B cell (primary cell): Measurements from ENCODE around the gene ATP5ME. TPM values are rescaled to one million over a fixed set of nuclear protein-coding genes. Genes with fewer than 3 reads are reported as not detected.
"Not testable (repeated sequence)": the region's sequence is repeated elsewhere in the genome, so short reads cannot be mapped to it uniquely, and the experiment has no call there.

Experiments used
- ATAC-seq: fragments of 200-7000 bp; cut with Tn5 transposase; one replicate; pipeline ENCODE4 v1.10.0; 2021; ENCODE audit warnings: low read depth, mild to moderate bottlenecking, moderate number of reproducible peaks, moderate library complexity
- CTCF ChIA-PET: fragments of 350-600 bp; sonication (Branson Sonifier 250); formaldehyde crosslinking; loops from one replicate; lab custom pipeline; 2021; ENCODE audit warnings: antibody characterized with exemption, inconsistent platforms; lab: Charles Lee
- POLR2A ChIA-PET: fragments of 350-600 bp; sonication (Branson Sonifier 250); formaldehyde crosslinking; loops from one replicate; lab custom pipeline; 2021; ENCODE audit warnings: antibody characterized with exemption; lab: Charles Lee
- DNase-seq: peaks from one replicate; pipeline ENCODE4 v3.0.0; 2013
- H2AFZ ChIP-seq: 2 replicates; pipeline ENCODE4 v1.6.1; 2012; ENCODE audit warnings: mild to moderate bottlenecking, low read depth, low read length; ENCODE audit not compliant: insufficient read depth, poor library complexity, severe bottlenecking
- H3K27ac ChIP-seq, 2 donors: 1 replicate in 1 of 2; 2 replicates in 1 of 2; pipeline ENCODE4 v1.5.1; 2012 to 2013; ENCODE audit warnings: low read length in 2 of 2, mild to moderate bottlenecking in 2 of 2, moderate library complexity in 1 of 2
- H3K27me3 ChIP-seq, 4 experiments: fragments of 200-600 bp in 1 of 4; sonication (generic) in 1 of 4; replicated peaks in 1 of 4; 1 replicate in 2 of 4; 2 replicates in 2 of 4; pipeline versions ENCODE4 v1.6.1 to v1.7.0; 2013 to 2016; ENCODE audit warnings: low read length in 3 of 4, mild to moderate bottlenecking in 2 of 4, mixed read lengths in 1 of 4, moderate library complexity in 1 of 4; ENCODE audit not compliant: insufficient read depth in 4 of 4, control insufficient read depth in 3 of 4; ENCODE audit errors: control extremely low read depth in 1 of 4
- H3K36me3 ChIP-seq, 2 experiments: replicated peaks in 1 of 2; 1 replicate in 1 of 2; 2 replicates in 1 of 2; pipeline versions ENCODE4 v1.6.1 to v1.7.1; 2013; ENCODE audit warnings: low read length in 1 of 2; ENCODE audit not compliant: insufficient read depth in 2 of 2, control insufficient read depth in 1 of 2; ENCODE audit errors: control extremely low read depth in 1 of 2, extremely low read depth in 1 of 2
- H3K4me1 ChIP-seq, 2 donors: fragments of 200-600 bp in 1 of 2; sonication (generic) in 1 of 2; 1 replicate in 1 of 2; 2 replicates in 1 of 2; pipeline versions ENCODE4 v1.5.1 to v1.6.1; 2013 to 2017; ENCODE audit warnings: low read length in 2 of 2; ENCODE audit not compliant: control insufficient read depth in 2 of 2, insufficient read depth in 2 of 2
- H3K4me2 ChIP-seq: replicated peaks from 2 replicates; pipeline ENCODE3; 2012; ENCODE audit warnings: mild to moderate bottlenecking, low read depth, low read length; ENCODE audit not compliant: poor library complexity, severe bottlenecking
- H3K4me3 ChIP-seq, 5 experiments: fragments of 200-600 bp in 1 of 5; sonication (generic) in 1 of 5; 1 replicate in 3 of 5; 2 replicates in 2 of 5; pipeline versions ENCODE4 v1.5.1 to v1.7.0; 2011 to 2016; ENCODE audit warnings: low read length in 4 of 5, mild to moderate bottlenecking in 4 of 5, low read depth in 2 of 5, control low read depth in 1 of 5, moderate library complexity in 1 of 5; ENCODE audit not compliant: insufficient read depth in 1 of 5; ENCODE audit errors: control extremely low read depth in 1 of 5, extremely low read depth in 1 of 5
- H3K79me2 ChIP-seq: fragments of 200-600 bp; sonication (generic); one replicate; pipeline ENCODE4 v1.6.0; 2016; ENCODE audit warnings: low read length; ENCODE audit not compliant: control insufficient read depth, insufficient read depth
- H3K9ac ChIP-seq: fragments of 200-600 bp; sonication (generic); 2 replicates; pipeline ENCODE4 v1.6.1; 2017; ENCODE audit warnings: mild to moderate bottlenecking, low read length, moderate library complexity
- H3K9me3 ChIP-seq, 3 donors: one replicate each; pipeline versions ENCODE4 v1.6.1 to v1.7.1; 2013; ENCODE audit warnings: low read length in 2 of 3; ENCODE audit not compliant: control insufficient read depth in 2 of 3, insufficient read depth in 1 of 3; ENCODE audit errors: control extremely low read depth in 1 of 3
- H4K20me1 ChIP-seq: 2 replicates; pipeline ENCODE4 v1.6.0; 2012; ENCODE audit warnings: mild to moderate bottlenecking, low read length; ENCODE audit not compliant: insufficient read depth, control insufficient read depth, poor library complexity, severe bottlenecking
- H3K27ac Mint-ChIP-seq: one replicate; pipeline ENCODE4 v1.8.0; 2021; ENCODE audit warnings: mixed read lengths
- H3K27me3 Mint-ChIP-seq: one replicate; pipeline ENCODE4 v1.8.0; 2021; ENCODE audit warnings: mixed read lengths
- H3K4me1 Mint-ChIP-seq: one replicate; pipeline ENCODE4 v1.8.0; 2021; ENCODE audit warnings: mixed read lengths
- H3K4me3 Mint-ChIP-seq: one replicate; pipeline ENCODE4 v1.8.0; 2021; ENCODE audit warnings: mixed read lengths
- H3K9me3 Mint-ChIP-seq: one replicate; pipeline ENCODE4 v1.8.0; 2022; ENCODE audit warnings: mixed read lengths; ENCODE audit not compliant: insufficient read depth
- CTCF ChIP-seq: fragments of 200-600 bp; IDR thresholded peaks from one replicate; pipeline ENCODE4 v1.8.0; 2022; ENCODE audit warnings: antibody characterized with exemption, mild to moderate bottlenecking
- EZH2 ChIP-seq: IDR thresholded peaks from 2 replicates; pipeline ENCODE4 v1.6.1; 2012; ENCODE audit warnings: borderline replicate concordance, low read depth, mild to moderate bottlenecking, moderate library complexity, low read length; ENCODE audit not compliant: insufficient read depth, poor library complexity, severe bottlenecking
- WGBS: methylation state at CpG from one replicate; pipeline ENCODE4 v1.1.5; 2013; ENCODE audit warnings: missing lambda C conversion rate; ENCODE audit not compliant: insufficient coverage; 5-methylcytosine and 5-hydroxymethylcytosine counted together
- intact Hi-C: fragments of 100-400 bp; cut with micrococcal nuclease; formaldehyde crosslinking; loops from one replicate; pipeline ENCODE4 v1.10.0; 2022
- polyA plus RNA-seq: library from polyadenylated mRNA; depleted of rRNA; stranded (reverse); fragments of >200 nt; gene quantifications from 2 replicates; pipeline ENCODE4 v1.2.3, GENCODE V29; 2012
- total RNA-seq, 2 donors: library from RNA; stranded (reverse); fragments of 120-200 nt in 1 of 2; gene quantifications; 1 replicate in 1 of 2; 2 replicates in 1 of 2; pipeline versions ENCODE4 v1.2.3 to v1.2.4, GENCODE V29; 2013 to 2022

ATP5ME gene
- total and polyA plus RNA-seq, 2 donors (not counting 1 experiment from before 2014, with no cell fraction given): 129 to 153 TPM

- Mint-ChIP-seq H3K4me3 (peak overlapping the region; percentile 77), H3K4me1 (peaks cover 22% of the 10 kb centered on the region), H3K27ac (peak overlapping the region; percentile 80), H3K9me3 (no peaks in the 10 kb centered on the region), H3K27me3 (no peaks in the 10 kb centered on the region)
- Histone ChIP-seq H3K27ac (peak overlapping the region; percentile 68 to 73), H3K9me3 (no peaks in the 10 kb centered on the region), H3K4me3 (peak overlapping the region in 1 of 5 experiments; percentile 48), H3K9ac (no peak overlapping the region), H3K36me3 (no peaks in the 10 kb centered on the region), H3K79me2 (peaks cover 3% of the 10 kb centered on the region), H2AFZ (peak overlapping the region; percentile 61), H3K4me2 (peak overlapping the region; percentile 62), H3K27me3 (no peaks in the 10 kb centered on the region), H4K20me1 (no peaks in the 10 kb centered on the region), H3K4me1 (peaks cover 18 to 24% of the 10 kb centered on the region in 2 donors)
- ChIA-PET POLR2A (interaction anchor here (1.9 kb wide), 1 partner anchor 13 kb away, joined by 6 read pairs; no protein-coding TSS in a partner anchor), CTCF (interaction anchor here (0.7 to 3.1 kb wide), 3 partner anchors 16 to 287 kb away, joined by 3 to 13 read pairs (median 5); partner anchors contain the start of gene IDUA)
- no peak for DNase-seq
- no peak for TF ChIP-seq EZH2
- no peak for TF ChIP-seq CTCF
- WGBS: 91% methylated on average over 13 of the region's 27 CpGs
- intact Hi-C loops: loop anchor here (1.0 to 10.0 kb wide), 2 partner anchors 235 to 287 kb away; partner anchors contain the start of genes GAK, IDUA and TMEM175
- no peak for ATAC-seq
These were observed 25.9 kb upstream of the ATP5ME start for GRCh38 chr4:699816-700580.

- H3K9me3 Mint-ChIP-seq, ATAC-seq, H4K20me1 ChIP-seq, H3K27ac ChIP-seq, H3K4me3 Mint-ChIP-seq, H3K4me2 ChIP-seq, H3K27ac Mint-ChIP-seq, H3K36me3 ChIP-seq, CTCF ChIA-PET, H3K4me3 ChIP-seq, H3K79me2 ChIP-seq, H3K9me3 ChIP-seq, H3K27me3 ChIP-seq, intact Hi-C loops, H3K4me1 Mint-ChIP-seq, DNase-seq, H3K27me3 Mint-ChIP-seq, POLR2A ChIA-PET, H3K9ac ChIP-seq, H2AFZ ChIP-seq: not testable (repeated sequence)
- WGBS: 93% methylated on average over 12 of the region's 12 CpGs
- peaks cover 10 to 14% of the 10 kb centered on the region in 2 donors for H3K4me1 ChIP-seq
These were observed 20.4 kb upstream of the ATP5ME start for GRCh38 chr4:694341-694940.
